ENCODE measurements around the gene RALGAPA2.

The RALGAPA2 gene

GRCh38 chr20:20580139-20580538, 132.3 kb downstream of the RALGAPA2 start:
- no peaks in the 10 kb centered on the region for H3K27me3 Mint-ChIP-seq
- peaks cover 31% of the 10 kb centered on the region for H3K36me3 Mint-ChIP-seq
- DNase-seq, result no peak
- H3K4me1 Mint-ChIP-seq, result peaks cover 7% of the 10 kb centered on the region
- H3K9me3 Mint-ChIP-seq, result no peaks in the 10 kb centered on the region
- H3K27ac Mint-ChIP-seq, result no peak overlapping the region
- CTCF ChIA-PET, result interaction anchor here (0.8 to 1.5 kb wide), 2 partner anchors 496 to 793 kb away, joined by 3 to 4 read pairs; no protein-coding TSS in a partner anchor
- H3K4me3 Mint-ChIP-seq, result no peak overlapping the region

- H3K4me1 Mint-ChIP-seq, result peaks cover 7% of the 10 kb centered on the region
- H3K27ac Mint-ChIP-seq, result no peak overlapping the region
- no peaks in the 10 kb centered on the region for H3K9me3 Mint-ChIP-seq
- H3K4me3 Mint-ChIP-seq, result no peak overlapping the region
- CTCF ChIA-PET, result no interaction called here
- H3K27me3 Mint-ChIP-seq, result no peaks in the 10 kb centered on the region
- DNase-seq, result no peak
- peaks cover 30% of the 10 kb centered on the region for H3K36me3 Mint-ChIP-seq
These were observed 133.6 kb downstream of the RALGAPA2 start for GRCh38 chr20:20578838-20579237.

- Mint-ChIP-seq H3K4me3 (no peak overlapping the region), H3K27me3 (no peaks in the 10 kb centered on the region), H3K9me3 (no peaks in the 10 kb centered on the region), H3K36me3 (peaks cover 26% of the 10 kb centered on the region), H3K27ac (no peak overlapping the region), H3K4me1 (no peaks in the 10 kb centered on the region)
- DNase-seq, result no peak
- CTCF ChIA-PET, result no interaction called here
These were observed 138.6 kb downstream of the RALGAPA2 start for GRCh38 chr20:20573797-20574196.

- Mint-ChIP-seq H3K27me3 (no peaks in the 10 kb centered on the region), H3K36me3 (peaks cover 26% of the 10 kb centered on the region), H3K4me1 (no peaks in the 10 kb centered on the region), H3K27ac (no peak overlapping the region), H3K9me3 (no peaks in the 10 kb centered on the region), H3K4me3 (no peak overlapping the region)
- no peak for DNase-seq
- CTCF ChIA-PET, result no interaction called here
These were observed 141.2 kb downstream of the RALGAPA2 start for GRCh38 chr20:20571068-20571780.

GRCh38 chr20:20568604-20569205, 143.7 kb downstream of the RALGAPA2 start:
- no peaks in the 10 kb centered on the region for H3K27me3 Mint-ChIP-seq
- no peak overlapping the region for H3K27ac Mint-ChIP-seq
- H3K9me3 Mint-ChIP-seq, result no peaks in the 10 kb centered on the region
- no peak overlapping the region for H3K4me3 Mint-ChIP-seq
- DNase-seq, result peak; percentile 43
- H3K4me1 Mint-ChIP-seq, result peaks cover 2% of the 10 kb centered on the region
- CTCF ChIA-PET, result no interaction called here
- H3K36me3 Mint-ChIP-seq, result peaks cover 18% of the 10 kb centered on the region

- DNase-seq, result no peak
- H3K27me3 Mint-ChIP-seq, result no peaks in the 10 kb centered on the region
- no peak overlapping the region for H3K4me3 Mint-ChIP-seq
- no peak overlapping the region for H3K27ac Mint-ChIP-seq
- H3K36me3 Mint-ChIP-seq, result peaks cover 18% of the 10 kb centered on the region
- H3K9me3 Mint-ChIP-seq, result no peaks in the 10 kb centered on the region
- H3K4me1 Mint-ChIP-seq, result peaks cover 2% of the 10 kb centered on the region
- CTCF ChIA-PET, result no interaction called here
These were observed 144.7 kb downstream of the RALGAPA2 start for GRCh38 chr20:20567712-20568111.

GRCh38 chr20:20566516-20566915, 145.9 kb downstream of the RALGAPA2 start:
- Mint-ChIP-seq H3K4me3 (no peak overlapping the region), H3K4me1 (peaks cover 2% of the 10 kb centered on the region), H3K36me3 (peaks cover 14% of the 10 kb centered on the region), H3K9me3 (no peaks in the 10 kb centered on the region), H3K27ac (no peak overlapping the region), H3K27me3 (no peaks in the 10 kb centered on the region)
- CTCF ChIA-PET, result no interaction called here
- no peak for DNase-seq

- CTCF ChIA-PET, result no interaction called here
- Mint-ChIP-seq H3K4me3 (no peak overlapping the region), H3K27me3 (no peaks in the 10 kb centered on the region), H3K27ac (no peak overlapping the region), H3K9me3 (no peaks in the 10 kb centered on the region), H3K36me3 (peaks cover 10% of the 10 kb centered on the region), H3K4me1 (peaks cover 2% of the 10 kb centered on the region)
- DNase-seq, result no peak
These were observed 148.2 kb downstream of the RALGAPA2 start for GRCh38 chr20:20564279-20564678.

- H3K27me3 Mint-ChIP-seq, result no peaks in the 10 kb centered on the region
These were observed 149.9 kb downstream of the RALGAPA2 start for GRCh38 chr20:20562507-20562906.

GRCh38 chr20:20561841-20562240, 150.6 kb downstream of the RALGAPA2 start:
- Mint-ChIP-seq H3K27me3 (no peaks in the 10 kb centered on the region), H3K9me3 (no peaks in the 10 kb centered on the region), H3K27ac (no peak overlapping the region), H3K36me3 (peaks cover 18% of the 10 kb centered on the region), H3K4me3 (no peak overlapping the region), H3K4me1 (peaks cover 2% of the 10 kb centered on the region)
- no peak for DNase-seq
- CTCF ChIA-PET, result no interaction called here

More at GRCh38 chr20:20562507-20562906, 149.9 kb downstream of the RALGAPA2 start:
- H3K36me3 Mint-ChIP-seq, result peaks cover 17% of the 10 kb centered on the region
- CTCF ChIA-PET, result no interaction called here
- DNase-seq, result no peak
- no peak overlapping the region for H3K4me3 Mint-ChIP-seq
- H3K9me3 Mint-ChIP-seq, result no peaks in the 10 kb centered on the region
- no peak overlapping the region for H3K27ac Mint-ChIP-seq
- H3K4me1 Mint-ChIP-seq, result peaks cover 2% of the 10 kb centered on the region

GRCh38 chr20:20561172-20561571, 151.3 kb downstream of the RALGAPA2 start:
- Mint-ChIP-seq H3K4me1 (peaks cover 2% of the 10 kb centered on the region), H3K4me3 (no peak overlapping the region), H3K27me3 (no peaks in the 10 kb centered on the region), H3K27ac (no peak overlapping the region), H3K36me3 (peaks cover 17% of the 10 kb centered on the region), H3K9me3 (no peaks in the 10 kb centered on the region)
- DNase-seq, result no peak
- CTCF ChIA-PET, result no interaction called here

- H3K9me3 Mint-ChIP-seq, result peaks cover 5% of the 10 kb centered on the region
- H3K27me3 Mint-ChIP-seq, result no peaks in the 10 kb centered on the region
- H3K27ac Mint-ChIP-seq, result no peak overlapping the region
- no peaks in the 10 kb centered on the region for H3K4me1 Mint-ChIP-seq
- CTCF ChIA-PET, result no interaction called here
- peaks cover 27% of the 10 kb centered on the region for H3K36me3 Mint-ChIP-seq
- no peak for DNase-seq
- H3K4me3 Mint-ChIP-seq, result no peak overlapping the region
These were observed 155.0 kb downstream of the RALGAPA2 start for GRCh38 chr20:20557406-20557805.

- H3K9me3 Mint-ChIP-seq, result peaks cover 5% of the 10 kb centered on the region
- H3K27ac Mint-ChIP-seq, result no peak overlapping the region
- DNase-seq, result no peak
- no peaks in the 10 kb centered on the region for H3K27me3 Mint-ChIP-seq
- CTCF ChIA-PET, result no interaction called here
- no peak overlapping the region for H3K4me3 Mint-ChIP-seq
- no peaks in the 10 kb centered on the region for H3K4me1 Mint-ChIP-seq
- H3K36me3 Mint-ChIP-seq, result peaks cover 25% of the 10 kb centered on the region
These were observed 156.6 kb downstream of the RALGAPA2 start for GRCh38 chr20:20555838-20556237.

GRCh38 chr20:20554951-20555350, 157.5 kb downstream of the RALGAPA2 start:
- H3K4me1 Mint-ChIP-seq, result no peaks in the 10 kb centered on the region
- CTCF ChIA-PET, result no interaction called here

GRCh38 chr20:20553541-20553940, 158.9 kb downstream of the RALGAPA2 start:
- no peak for DNase-seq
- Mint-ChIP-seq H3K4me3 (no peak overlapping the region), H3K27ac (no peak overlapping the region), H3K27me3 (no peaks in the 10 kb centered on the region), H3K4me1 (no peaks in the 10 kb centered on the region), H3K9me3 (peaks cover 5% of the 10 kb centered on the region), H3K36me3 (peaks cover 25% of the 10 kb centered on the region)
- CTCF ChIA-PET, result no interaction called here

More at GRCh38 chr20:20554951-20555350, 157.5 kb downstream of the RALGAPA2 start:
- no peak overlapping the region for H3K4me3 Mint-ChIP-seq
- peaks cover 25% of the 10 kb centered on the region for H3K36me3 Mint-ChIP-seq
- DNase-seq, result no peak
- no peak overlapping the region for H3K27ac Mint-ChIP-seq
- peaks cover 5% of the 10 kb centered on the region for H3K9me3 Mint-ChIP-seq
- H3K27me3 Mint-ChIP-seq, result no peaks in the 10 kb centered on the region
